Upper lobe of left lung (tissue), 4 donors: ENCODE data around the gene EXTL1.

Experiments
- CTCF ChIP-seq, 6 experiments: fragments of 450-650 bp in 4 of 6; fragments of 200-600 bp in 2 of 6; sonication (generic) in 2 of 6; IDR thresholded peaks; one replicate each; pipeline ENCODE4 v1.5.1; 2016 to 2019; ENCODE audit warnings: antibody characterized with exemption in 6 of 6
- EP300 ChIP-seq, 4 donors: sonication (generic); formaldehyde crosslinking; IDR thresholded peaks; one replicate each; pipeline ENCODE4 v1.5.1; 2017; ENCODE audit warnings: antibody characterized with exemption in 4 of 4, control low read depth in 2 of 4
- POLR2AphosphoS5 ChIP-seq, 2 donors: sonication (generic); formaldehyde crosslinking; IDR thresholded peaks; one replicate each; pipeline ENCODE4 v1.5.1; 2017; ENCODE audit warnings: antibody characterized with exemption in 2 of 2

DNA sequence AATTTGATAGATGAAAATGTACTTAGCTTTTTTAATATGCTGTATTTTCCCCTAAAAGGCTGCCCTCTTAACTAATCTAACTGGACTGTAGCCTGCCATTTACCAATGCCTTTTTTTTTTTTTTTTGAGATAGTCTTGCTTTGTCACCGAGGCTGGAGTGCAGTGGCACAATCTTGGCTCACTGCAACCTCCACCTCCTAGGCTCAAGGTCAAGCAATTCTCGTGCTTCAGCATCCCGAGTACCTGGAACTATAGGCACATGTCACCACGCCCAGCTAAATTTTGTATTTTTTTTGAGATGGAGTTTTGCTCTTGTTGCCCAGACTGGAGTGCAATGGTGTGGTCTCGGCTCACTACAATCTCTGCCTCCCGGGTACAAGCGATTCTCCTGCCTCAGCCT lies 42.4 kb upstream of the EXTL1 start:
- TF ChIP-seq POLR2AphosphoS5 (IDR thresholded peaks at IDR 0.05) (no peak), EP300 (IDR thresholded peaks at IDR 0.05) (no peak), CTCF (IDR thresholded peaks at IDR 0.05) (no peak)
